Measurements from ENCODE around the gene HEPN1. TPM values are rescaled to one million over a fixed set of nuclear protein-coding genes. Genes with fewer than 3 reads are reported as not detected.

HEPN1 gene
- total RNA-seq, 2 donors from 2014 or later, result not detected

- TF ChIP-seq POLR2A (IDR thresholded peaks at IDR 0.05) (no peak), CTCF (IDR thresholded peaks at IDR 0.05) (no peak)
- DNase-seq (peak in 1 of 4 donors; percentile 16), ATAC-seq (no peak)
- intact Hi-C loops (cut with DNase I), result no loop called here
- Histone ChIP-seq H3K4me3 (no peak overlapping the region), H3K36me3 (replicated peaks in 1 of 2; ENCODE audit: insufficient read depth in 1 of 2, low read depth in 2 of 2) (no peaks in the 10 kb centered on the region), H3K27ac (no peak overlapping the region), H3K27me3 (no peaks in the 10 kb centered on the region), H3K4me1 (no peaks in the 10 kb centered on the region), H3K9me3 (no peaks in the 10 kb centered on the region)
- 28 to 35% methylated on average over 4 of the region's 4 CpGs for WGBS, 2 donors
These were observed 10.1 kb downstream of the HEPN1 start for GRCh38 chr11:124928942-124929665.

- H3K9me3 ChIP-seq, result no peaks in the 10 kb centered on the region
- H3K27me3 ChIP-seq, result no peaks in the 10 kb centered on the region
- ATAC-seq (no peak), DNase-seq (no peak)
- intact Hi-C loops (cut with DNase I), result no loop called here
- H3K4me1 ChIP-seq, result no peaks in the 10 kb centered on the region
- TF ChIP-seq POLR2A (IDR thresholded peaks at IDR 0.05) (no peak), CTCF (IDR thresholded peaks at IDR 0.05) (no peak)
- H3K27ac ChIP-seq, result no peak overlapping the region
- H3K36me3 ChIP-seq (replicated peaks in 1 of 2; ENCODE audit: insufficient read depth in 1 of 2, low read depth in 2 of 2), result no peaks in the 10 kb centered on the region
- WGBS, 2 donors, result 56 to 60% methylated on average over 3 of the region's 3 CpGs
- H3K4me3 ChIP-seq, result no peak overlapping the region
These were observed 11.7 kb downstream of the HEPN1 start for GRCh38 chr11:124930799-124931198.

GRCh38 chr11:124934862-124935547 lies 16.0 kb downstream of the HEPN1 start:
- no peak for TF ChIP-seq CTCF (IDR thresholded peaks at IDR 0.05)
- TF ChIP-seq POLR2A (IDR thresholded peaks at IDR 0.05), result no peak
- intact Hi-C loops (cut with DNase I), result no loop called here
- ATAC-seq, result no peak

GRCh38 chr11:124935548-124936514 lies 16.8 kb downstream of the HEPN1 start, which contains the start of gene HEPACAM:
HEPACAM (minus strand) TSS chr11:124936047; CDS start chr11:124936006, 41 bp downstream.
- H3K9me3 ChIP-seq, result no peaks in the 10 kb centered on the region
- H3K27ac ChIP-seq, result no peak within 1 kb of the TSS
- 67 to 76% methylated on average over 18 of the region's 18 CpGs for WGBS, 2 donors
- H3K4me3 ChIP-seq, result no peak within 1 kb of the TSS
- no peak for ATAC-seq
- DNase-seq, result no peak
- no peaks in the 10 kb centered on the region for H3K36me3 ChIP-seq (replicated peaks in 1 of 2; ENCODE audit: insufficient read depth in 1 of 2, low read depth in 2 of 2)
- H3K4me1 ChIP-seq, result no peaks in the 10 kb centered on the region
- TF ChIP-seq CTCF (IDR thresholded peaks at IDR 0.05) (no peak), POLR2A (IDR thresholded peaks at IDR 0.05) (no peak)
- intact Hi-C loops (cut with DNase I), result no loop called here
- no peaks in the 10 kb centered on the region for H3K27me3 ChIP-seq

More at GRCh38 chr11:124934862-124935547, 16.0 kb downstream of the HEPN1 start:
- Histone ChIP-seq H3K4me3 (no peak overlapping the region), H3K27ac (no peak overlapping the region), H3K9me3 (no peaks in the 10 kb centered on the region), H3K36me3 (replicated peaks in 1 of 2; ENCODE audit: insufficient read depth in 1 of 2, low read depth in 2 of 2) (no peaks in the 10 kb centered on the region), H3K4me1 (no peaks in the 10 kb centered on the region), H3K27me3 (no peaks in the 10 kb centered on the region)
- DNase-seq, result no peak
- 42 to 58% methylated on average over 4 of the region's 4 CpGs for WGBS, 2 donors
